ENCODE data around the gene ZNF668. TPM values are rescaled to one million over a fixed set of nuclear protein-coding genes. Genes with fewer than 3 reads are reported as not detected.
A peak's percentile ranks its signal among the peaks of the same experiment; 100 is the strongest.

ZNF668 gene
- total and polyA plus RNA-seq, 2 donors (not counting 1 experiment from before 2014, with no cell fraction given): 8.1 to 12.1 TPM

DNA sequence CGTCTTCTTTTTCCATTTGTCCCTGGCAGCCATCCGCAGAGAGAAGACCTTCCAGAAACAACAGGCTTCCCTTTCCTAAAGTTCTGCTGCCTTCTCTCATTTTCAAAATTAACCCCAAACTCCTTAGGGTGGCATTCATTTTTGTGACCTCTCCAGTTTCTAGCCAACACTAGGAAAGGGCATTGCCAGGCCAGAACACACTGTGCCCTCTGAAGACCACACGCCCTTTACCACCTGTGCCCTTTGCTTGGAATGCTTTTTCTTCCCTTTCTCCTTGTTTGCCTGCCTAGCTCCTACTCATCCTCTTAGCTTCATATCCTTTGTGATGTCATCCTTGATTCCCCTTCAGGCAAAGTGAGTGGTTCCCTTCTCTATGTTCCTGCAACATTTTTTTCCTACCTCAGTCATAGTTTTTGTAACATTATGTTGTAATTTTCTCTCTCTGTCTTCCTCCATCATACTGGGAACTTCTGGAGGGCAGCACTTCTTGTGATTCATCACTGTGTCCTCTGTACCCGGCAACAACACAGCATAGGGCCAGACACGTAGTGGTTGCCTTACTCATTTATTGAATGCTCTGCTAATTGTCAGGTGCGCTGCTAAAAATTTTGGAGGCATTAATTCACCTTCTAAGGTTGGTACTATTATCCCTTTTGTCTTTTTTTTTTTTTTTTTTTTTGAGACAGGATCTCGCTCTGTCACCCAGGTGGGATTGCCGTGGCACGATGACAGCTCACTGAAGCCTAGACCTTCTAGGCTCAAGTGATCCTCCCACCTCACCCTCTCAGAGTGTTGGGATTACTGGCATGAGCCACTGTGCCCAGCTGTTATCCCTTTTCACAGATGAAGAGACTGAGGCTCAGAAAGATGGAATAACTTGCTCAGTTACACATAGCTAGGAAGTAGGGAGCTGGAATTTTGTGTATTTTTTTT is 44.4 kb upstream of the ZNF668 start:
- H3K4me1 ChIP-seq (ENCODE audit: control insufficient read depth, extremely low read depth, insufficient read depth, low read length): peaks cover 5% of the 10 kb centered on the region
- no peaks in the 10 kb centered on the region for H3K27me3 ChIP-seq (ENCODE audit: control insufficient read depth, insufficient read depth, low read length)
- H2AFZ ChIP-seq (ENCODE audit: low read length): peak overlapping the region; percentile 67
- H3K27ac ChIP-seq (ENCODE audit: insufficient read depth, low read length): peak overlapping the region; percentile 99
- no peaks in the 10 kb centered on the region for H3K9me3 ChIP-seq (ENCODE audit: control insufficient read depth, insufficient read depth, low read depth, low read length)
- H3K79me2 ChIP-seq (ENCODE audit: control insufficient read depth, insufficient read depth, low read length): peaks cover 15% of the 10 kb centered on the region
- H3K36me3 ChIP-seq (ENCODE audit: control insufficient read depth, insufficient read depth, low read length): peaks cover 7% of the 10 kb centered on the region
- peak overlapping the region; percentile 99 for H3K4me2 ChIP-seq (ENCODE audit: extremely low read depth, insufficient read depth, low read length)
- peak overlapping the region; percentile 87 to 96 (median 94) for H3K4me3 ChIP-seq (replicated peaks in 1 of 4; ENCODE audit: control extremely low read depth in 1 of 4, insufficient read depth in 1 of 4, low read depth in 3 of 4, low read length in 4 of 4)
- H4K20me1 ChIP-seq (ENCODE audit: control insufficient read depth, extremely low read depth, insufficient read depth, low read length): no peaks in the 10 kb centered on the region
- peak; percentile 52 to 69 for DNase-seq (ENCODE audit: low read depth in 2 of 2)
- TF ChIP-seq, protein P1, sequence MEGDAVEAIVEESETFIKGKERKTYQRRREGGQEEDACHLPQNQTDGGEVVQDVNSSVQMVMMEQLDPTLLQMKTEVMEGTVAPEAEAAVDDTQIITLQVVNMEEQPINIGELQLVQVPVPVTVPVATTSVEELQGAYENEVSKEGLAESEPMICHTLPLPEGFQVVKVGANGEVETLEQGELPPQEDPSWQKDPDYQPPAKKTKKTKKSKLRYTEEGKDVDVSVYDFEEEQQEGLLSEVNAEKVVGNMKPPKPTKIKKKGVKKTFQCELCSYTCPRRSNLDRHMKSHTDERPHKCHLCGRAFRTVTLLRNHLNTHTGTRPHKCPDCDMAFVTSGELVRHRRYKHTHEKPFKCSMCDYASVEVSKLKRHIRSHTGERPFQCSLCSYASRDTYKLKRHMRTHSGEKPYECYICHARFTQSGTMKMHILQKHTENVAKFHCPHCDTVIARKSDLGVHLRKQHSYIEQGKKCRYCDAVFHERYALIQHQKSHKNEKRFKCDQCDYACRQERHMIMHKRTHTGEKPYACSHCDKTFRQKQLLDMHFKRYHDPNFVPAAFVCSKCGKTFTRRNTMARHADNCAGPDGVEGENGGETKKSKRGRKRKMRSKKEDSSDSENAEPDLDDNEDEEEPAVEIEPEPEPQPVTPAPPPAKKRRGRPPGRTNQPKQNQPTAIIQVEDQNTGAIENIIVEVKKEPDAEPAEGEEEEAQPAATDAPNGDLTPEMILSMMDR (conservative IDR thresholded peaks at IDR 0.05 in 1 of 2, IDR thresholded peaks at IDR 0.05 in 1 of 2; ENCODE audit: low read depth in 1 of 2, low read length in 2 of 2): no peak
- TF ChIP-seq EZH2 (IDR thresholded peaks at IDR 0.05; ENCODE audit: low read length, missing control alignments): no peak
- H3K9ac ChIP-seq (ENCODE audit: insufficient read depth, low read length): peak overlapping the region; percentile 88

DNA sequence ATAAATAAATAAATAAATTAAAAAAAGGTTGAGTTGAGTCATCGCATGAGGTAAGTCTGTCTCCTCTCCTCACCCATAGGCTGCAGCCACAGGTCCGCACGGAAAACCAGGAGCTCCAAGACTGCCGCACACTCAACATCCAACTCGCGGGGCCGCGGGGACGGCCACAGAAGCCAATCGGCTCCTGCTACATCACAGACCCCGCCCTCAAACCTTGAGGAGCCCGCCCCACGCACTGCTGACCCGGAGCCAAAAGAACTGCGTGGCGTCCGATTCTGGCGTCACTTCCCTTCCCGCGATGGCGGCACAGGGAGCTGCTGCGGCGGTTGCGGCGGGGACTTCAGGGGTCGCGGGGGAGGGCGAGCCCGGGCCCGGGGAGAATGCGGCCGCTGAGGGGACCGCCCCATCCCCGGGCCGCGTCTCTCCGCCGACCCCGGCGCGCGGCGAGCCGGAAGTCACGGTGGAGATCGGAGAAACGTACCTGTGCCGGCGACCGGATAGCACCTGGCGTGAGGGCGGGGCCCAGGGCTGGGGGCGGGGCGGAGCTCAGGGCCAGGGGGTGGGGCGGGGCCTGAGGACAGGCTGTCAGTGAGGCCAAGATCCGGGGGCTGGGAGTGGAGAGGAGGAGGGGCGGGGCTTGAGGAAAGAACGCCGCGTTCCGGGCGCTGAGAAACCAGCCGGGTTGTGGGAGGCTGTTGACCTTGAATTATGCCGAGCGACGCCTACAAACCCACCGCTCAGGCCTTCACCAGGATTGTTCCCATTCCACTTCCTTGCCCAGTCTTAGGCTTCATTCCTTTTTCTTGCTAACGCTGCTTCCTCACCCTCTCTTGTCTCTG is 43.6 kb upstream of the ZNF668 start, which contains the start of gene KAT8:
Gene KAT8, plus strand, starts transcription at position 281 of the 839 bp plus-strand sequence. Its CDS starts 18 bp downstream, at position 299.
- H3K79me2 ChIP-seq (ENCODE audit: control insufficient read depth, insufficient read depth, low read length): peaks cover 15% of the 10 kb centered on the region
- H3K4me1 ChIP-seq (ENCODE audit: control insufficient read depth, extremely low read depth, insufficient read depth, low read length): peaks cover 5% of the 10 kb centered on the region
- TF ChIP-seq, protein P1 (conservative IDR thresholded peaks at IDR 0.05 in 1 of 2, IDR thresholded peaks at IDR 0.05 in 1 of 2; ENCODE audit: low read depth in 1 of 2, low read length in 2 of 2): no peak
- TF ChIP-seq EZH2 (IDR thresholded peaks at IDR 0.05; ENCODE audit: low read length, missing control alignments): no peak
- no peaks in the 10 kb centered on the region for H3K9me3 ChIP-seq (ENCODE audit: control insufficient read depth, insufficient read depth, low read depth, low read length)
- H3K27ac ChIP-seq (ENCODE audit: insufficient read depth, low read length): peak within 1 kb of the TSS; percentile 99
- no peaks in the 10 kb centered on the region for H3K27me3 ChIP-seq (ENCODE audit: control insufficient read depth, insufficient read depth, low read length)
- peak within 1 kb of the TSS; percentile 67 for H2AFZ ChIP-seq (ENCODE audit: low read length)
- peak within 1 kb of the TSS; percentile 89 for H3K9ac ChIP-seq (ENCODE audit: insufficient read depth, low read length)
- H4K20me1 ChIP-seq (ENCODE audit: control insufficient read depth, extremely low read depth, insufficient read depth, low read length): no peaks in the 10 kb centered on the region
- peak within 1 kb of the TSS; percentile 99 for H3K4me2 ChIP-seq (ENCODE audit: extremely low read depth, insufficient read depth, low read length)
- DNase-seq (ENCODE audit: low read depth in 2 of 2): peak; percentile 97 to 98
- H3K36me3 ChIP-seq (ENCODE audit: control insufficient read depth, insufficient read depth, low read length): peaks cover 7% of the 10 kb centered on the region
- H3K4me3 ChIP-seq (replicated peaks in 1 of 4; ENCODE audit: control extremely low read depth in 1 of 4, insufficient read depth in 1 of 4, low read depth in 3 of 4, low read length in 4 of 4): peak within 1 kb of the TSS; percentile 87 to 96 (median 94)

DNA sequence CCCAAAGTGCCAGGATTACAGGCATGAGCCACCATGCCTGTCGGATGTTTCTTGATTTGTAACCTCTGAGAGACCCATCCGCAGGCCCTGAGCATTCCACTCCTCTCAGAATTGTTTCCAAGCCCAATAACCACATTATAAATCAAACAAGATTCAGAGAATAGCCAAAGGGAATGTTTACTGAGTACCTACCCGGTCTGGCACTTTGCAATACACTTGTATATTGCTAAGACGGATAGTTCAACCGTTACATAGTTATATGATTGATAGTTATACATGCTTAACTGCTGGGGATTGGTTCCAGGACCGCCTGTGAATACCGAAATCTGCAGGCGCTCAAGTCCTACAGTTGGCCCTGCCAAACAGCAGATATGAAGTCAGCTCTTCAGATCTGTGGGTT is 40.4 kb upstream of the ZNF668 start:
- no peak overlapping the region for H3K4me3 ChIP-seq (replicated peaks in 1 of 4; ENCODE audit: control extremely low read depth in 1 of 4, insufficient read depth in 1 of 4, low read depth in 3 of 4, low read length in 4 of 4)
- no peaks in the 10 kb centered on the region for H4K20me1 ChIP-seq (ENCODE audit: control insufficient read depth, extremely low read depth, insufficient read depth, low read length)
- no peak overlapping the region for H2AFZ ChIP-seq (ENCODE audit: low read length)
- no peak overlapping the region for H3K9ac ChIP-seq (ENCODE audit: insufficient read depth, low read length)
- TF ChIP-seq, protein P1 (conservative IDR thresholded peaks at IDR 0.05 in 1 of 2, IDR thresholded peaks at IDR 0.05 in 1 of 2; ENCODE audit: low read depth in 1 of 2, low read length in 2 of 2): no peak
- no peak for TF ChIP-seq EZH2 (IDR thresholded peaks at IDR 0.05; ENCODE audit: low read length, missing control alignments)
- no peak overlapping the region for H3K4me2 ChIP-seq (ENCODE audit: extremely low read depth, insufficient read depth, low read length)
- peaks cover 5% of the 10 kb centered on the region for H3K4me1 ChIP-seq (ENCODE audit: control insufficient read depth, extremely low read depth, insufficient read depth, low read length)
- H3K27ac ChIP-seq (ENCODE audit: insufficient read depth, low read length): no peak overlapping the region
- no peak for DNase-seq (ENCODE audit: low read depth in 2 of 2)
- peaks cover 16% of the 10 kb centered on the region for H3K79me2 ChIP-seq (ENCODE audit: control insufficient read depth, insufficient read depth, low read length)
- no peaks in the 10 kb centered on the region for H3K27me3 ChIP-seq (ENCODE audit: control insufficient read depth, insufficient read depth, low read length)
- H3K9me3 ChIP-seq (ENCODE audit: control insufficient read depth, insufficient read depth, low read depth, low read length): no peaks in the 10 kb centered on the region
- H3K36me3 ChIP-seq (ENCODE audit: control insufficient read depth, insufficient read depth, low read length): peaks cover 19% of the 10 kb centered on the region

Data from fibroblast of lung (primary cell).